ENCODE measurements around the gene TBX21. TPM values are rescaled to one million over a fixed set of nuclear protein-coding genes. Genes with fewer than 3 reads are reported as not detected.

Gene TBX21
- polyA plus RNA-seq, 3 donors: 0.05 to 0.16 (median 0.13) TPM

DNA sequence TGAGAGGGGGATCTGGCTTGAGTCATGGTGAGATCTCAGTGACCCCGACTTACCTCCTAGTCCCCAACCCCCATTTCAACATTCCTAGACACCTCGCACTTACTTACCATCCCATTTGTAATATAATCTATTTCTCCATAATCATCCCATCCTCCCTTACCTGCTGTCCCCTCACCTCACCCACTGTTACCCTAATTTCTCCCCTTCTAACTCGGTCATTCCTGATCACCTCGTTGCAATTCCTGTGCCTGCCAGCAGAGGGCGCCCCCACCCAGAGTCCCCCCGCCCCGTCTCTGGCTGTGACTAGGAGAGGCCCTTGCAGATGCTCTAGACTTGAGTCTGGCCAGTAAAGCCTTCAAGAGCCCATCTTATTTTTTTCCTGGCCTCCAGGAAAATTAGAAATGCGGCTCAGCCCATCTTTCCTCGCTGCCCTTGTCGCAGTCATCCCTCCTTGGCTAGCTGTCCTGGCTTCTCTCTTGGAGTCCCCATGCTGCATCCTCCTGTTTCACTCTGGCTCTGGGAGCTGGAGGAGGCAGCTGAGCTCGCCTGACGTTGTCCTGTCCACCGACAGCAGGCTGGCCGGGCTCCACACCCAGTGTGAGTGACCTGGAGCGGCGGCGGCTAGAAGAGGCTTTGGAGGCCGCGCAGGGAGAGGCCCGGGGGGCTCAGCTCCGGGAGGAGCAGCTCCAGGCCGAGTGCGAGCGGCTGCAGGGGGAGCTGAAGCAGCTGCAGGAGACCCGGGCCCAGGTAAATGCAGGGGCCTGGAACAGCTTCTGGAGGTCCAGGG, 34.1 kb upstream of the TBX21 start:
- Mint-ChIP-seq H3K27ac (no peak overlapping the region), H3K4me3 (no peak overlapping the region), H3K36me3 (no peaks in the 10 kb centered on the region), H3K4me1 (peaks cover 25% of the 10 kb centered on the region), H3K9me3 (peaks cover 0 to 3% (median 0%) of the 10 kb centered on the region in 7 donors), H3K27me3 (ENCODE audit: low read depth in 3 of 3) (peaks cover 13 to 19% (median 14%) of the 10 kb centered on the region in 3 donors)
- WGBS (ENCODE audit: insufficient coverage): 60% methylated on average over 17 of the region's 25 CpGs
- H3K27ac ChIP-seq (ENCODE audit: low read depth in 1 of 2, low read length in 2 of 2): no peak overlapping the region
- peaks cover 3% of the 10 kb centered on the region for H4K20me1 ChIP-seq (ENCODE audit: insufficient read depth, low read length)
- peak; percentile 39 to 55 (median 39) for DNase-seq
- no peak overlapping the region for H3K4me3 ChIP-seq (replicated peaks in 1 of 3; ENCODE audit: low read depth in 2 of 3, low read length in 3 of 3)
- intact Hi-C loops (cut with micrococcal nuclease): no loop called here
- H3K4me1 ChIP-seq (ENCODE audit: control insufficient read depth in 1 of 2, insufficient read depth in 2 of 2, low read length in 2 of 2): peaks cover 33 to 36% of the 10 kb centered on the region in 2 donors
- no peaks in the 10 kb centered on the region for H3K79me2 ChIP-seq (ENCODE audit: insufficient read depth, low read length)
- H3K9ac ChIP-seq (ENCODE audit: insufficient read depth, low read length, poor library complexity, severe bottlenecking): no peak overlapping the region
- no peaks in the 10 kb centered on the region for H3K9me3 ChIP-seq (replicated peaks in 1 of 2; ENCODE audit: control insufficient read depth in 1 of 2, insufficient read depth in 1 of 2, low read length in 2 of 2)
- H2AFZ ChIP-seq (ENCODE audit: insufficient read depth, low read depth, low read length, poor library complexity, severe bottlenecking): no peak overlapping the region
- TF ChIP-seq, protein P1, sequence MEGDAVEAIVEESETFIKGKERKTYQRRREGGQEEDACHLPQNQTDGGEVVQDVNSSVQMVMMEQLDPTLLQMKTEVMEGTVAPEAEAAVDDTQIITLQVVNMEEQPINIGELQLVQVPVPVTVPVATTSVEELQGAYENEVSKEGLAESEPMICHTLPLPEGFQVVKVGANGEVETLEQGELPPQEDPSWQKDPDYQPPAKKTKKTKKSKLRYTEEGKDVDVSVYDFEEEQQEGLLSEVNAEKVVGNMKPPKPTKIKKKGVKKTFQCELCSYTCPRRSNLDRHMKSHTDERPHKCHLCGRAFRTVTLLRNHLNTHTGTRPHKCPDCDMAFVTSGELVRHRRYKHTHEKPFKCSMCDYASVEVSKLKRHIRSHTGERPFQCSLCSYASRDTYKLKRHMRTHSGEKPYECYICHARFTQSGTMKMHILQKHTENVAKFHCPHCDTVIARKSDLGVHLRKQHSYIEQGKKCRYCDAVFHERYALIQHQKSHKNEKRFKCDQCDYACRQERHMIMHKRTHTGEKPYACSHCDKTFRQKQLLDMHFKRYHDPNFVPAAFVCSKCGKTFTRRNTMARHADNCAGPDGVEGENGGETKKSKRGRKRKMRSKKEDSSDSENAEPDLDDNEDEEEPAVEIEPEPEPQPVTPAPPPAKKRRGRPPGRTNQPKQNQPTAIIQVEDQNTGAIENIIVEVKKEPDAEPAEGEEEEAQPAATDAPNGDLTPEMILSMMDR (IDR thresholded peaks at IDR 0.05): peak; percentile 99
- H3K36me3 ChIP-seq (replicated peaks in 1 of 2; ENCODE audit: control insufficient read depth in 1 of 2, insufficient read depth in 2 of 2, low read length in 2 of 2): no peaks in the 10 kb centered on the region
- H3K4me2 ChIP-seq (replicated peaks; ENCODE audit: extremely low read depth, low read length, poor library complexity, severe bottlenecking): no peak overlapping the region
- H3K27me3 ChIP-seq (ENCODE audit: control insufficient read depth in 2 of 2, insufficient read depth in 2 of 2, low read length in 2 of 2): no peaks in the 10 kb centered on the region

- H3K27ac ChIP-seq (ENCODE audit: low read depth in 1 of 2, low read length in 2 of 2): no peak overlapping the region
- no peaks in the 10 kb centered on the region for H3K36me3 ChIP-seq (replicated peaks in 1 of 2; ENCODE audit: control insufficient read depth in 1 of 2, insufficient read depth in 2 of 2, low read length in 2 of 2)
- H3K4me1 Mint-ChIP-seq: peaks cover 30% of the 10 kb centered on the region
- peaks cover 0 to under 1% of the 10 kb centered on the region in 2 donors for H3K36me3 Mint-ChIP-seq
- H3K27me3 ChIP-seq (ENCODE audit: control insufficient read depth in 2 of 2, insufficient read depth in 2 of 2, low read length in 2 of 2): peaks cover 0 to under 1% of the 10 kb centered on the region in 2 donors
- H3K9me3 Mint-ChIP-seq: peaks cover 0 to 3% (median 0%) of the 10 kb centered on the region in 7 donors
- no peak overlapping the region for H3K4me3 ChIP-seq (replicated peaks in 1 of 3; ENCODE audit: low read depth in 2 of 3, low read length in 3 of 3)
- H3K27me3 Mint-ChIP-seq (ENCODE audit: low read depth in 3 of 3): peaks cover 15 to 20% (median 18%) of the 10 kb centered on the region in 3 donors
- H3K9ac ChIP-seq (ENCODE audit: insufficient read depth, low read length, poor library complexity, severe bottlenecking): no peak overlapping the region
- H3K9me3 ChIP-seq (replicated peaks in 1 of 2; ENCODE audit: control insufficient read depth in 1 of 2, insufficient read depth in 1 of 2, low read length in 2 of 2): no peaks in the 10 kb centered on the region
- H3K4me1 ChIP-seq (ENCODE audit: control insufficient read depth in 1 of 2, insufficient read depth in 2 of 2, low read length in 2 of 2): peaks cover 38 to 41% of the 10 kb centered on the region in 2 donors
- H3K4me3 Mint-ChIP-seq: no peak overlapping the region
- TF ChIP-seq, protein P1 (IDR thresholded peaks at IDR 0.05): no peak
- peaks cover 3% of the 10 kb centered on the region for H4K20me1 ChIP-seq (ENCODE audit: insufficient read depth, low read length)
- H3K79me2 ChIP-seq (ENCODE audit: insufficient read depth, low read length): no peaks in the 10 kb centered on the region
- WGBS (ENCODE audit: insufficient coverage): 100% methylated on average over 1 of the region's 4 CpGs
- intact Hi-C loops (cut with micrococcal nuclease): no loop called here
- H3K4me2 ChIP-seq (replicated peaks; ENCODE audit: extremely low read depth, low read length, poor library complexity, severe bottlenecking): no peak overlapping the region
- no peak overlapping the region for H2AFZ ChIP-seq (ENCODE audit: insufficient read depth, low read depth, low read length, poor library complexity, severe bottlenecking)
- DNase-seq: no peak
- no peak overlapping the region for H3K27ac Mint-ChIP-seq
These were observed 33.5 kb upstream of the TBX21 start for GRCh38 chr17:47699536-47699840.

Data from CD14-positive monocyte (primary cell).